ENCODE results near the gene DCP1A. TPM values are rescaled to one million over a fixed set of nuclear protein-coding genes. Genes with fewer than 3 reads are reported as not detected.

Gene DCP1A
- total RNA-seq, 3 donors from 2014 or later: 53.6 to 62.8 (median 61.5) TPM

DNA sequence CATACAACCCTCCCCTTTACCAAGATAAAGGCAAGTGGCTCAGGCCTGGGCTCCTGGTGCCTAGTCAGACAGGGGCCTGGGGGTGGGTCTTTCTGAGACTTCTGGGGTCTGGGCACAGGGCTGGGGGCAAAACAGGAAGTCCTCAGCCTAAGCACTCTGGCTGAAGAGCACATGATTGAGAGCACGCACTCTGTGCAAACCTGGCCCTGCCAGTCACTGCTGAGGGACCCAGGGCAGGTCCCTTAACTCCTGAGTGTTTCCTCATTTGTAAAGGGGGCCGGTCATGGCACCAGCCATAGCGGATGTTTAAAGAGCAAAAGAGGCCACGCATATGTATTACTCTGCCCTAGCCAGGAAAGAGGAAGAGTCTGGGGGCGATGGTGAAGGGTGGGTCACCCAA, 107.5 kb downstream of the DCP1A start:
- Mint-ChIP-seq H3K9me3 (no peaks in the 10 kb centered on the region), H3K36me3 (ENCODE audit: insufficient read depth) (peaks cover 15% of the 10 kb centered on the region), H3K4me1 (ENCODE audit: low read depth) (peaks cover 3% of the 10 kb centered on the region), H3K27me3 (ENCODE audit: low read depth) (no peaks in the 10 kb centered on the region), H3K4me3 (no peak overlapping the region)
- ATAC-seq (no peak), DNase-seq (no peak)

GRCh38 chr3:53238886-53239285, 108.5 kb downstream of the DCP1A start:
- no peak for DNase-seq
- Mint-ChIP-seq H3K4me3 (no peak overlapping the region), H3K9me3 (no peaks in the 10 kb centered on the region), H3K27me3 (ENCODE audit: low read depth) (no peaks in the 10 kb centered on the region), H3K4me1 (ENCODE audit: low read depth) (peaks cover 3% of the 10 kb centered on the region), H3K36me3 (ENCODE audit: insufficient read depth) (peaks cover 15% of the 10 kb centered on the region)
- ATAC-seq: no peak

GRCh38 chr3:53238051-53238850, 109.1 kb downstream of the DCP1A start:
- Mint-ChIP-seq H3K36me3 (ENCODE audit: insufficient read depth) (peaks cover 16% of the 10 kb centered on the region), H3K4me1 (ENCODE audit: low read depth) (no peaks in the 10 kb centered on the region), H3K4me3 (no peak overlapping the region), H3K27me3 (ENCODE audit: low read depth) (no peaks in the 10 kb centered on the region), H3K9me3 (no peaks in the 10 kb centered on the region)
- ATAC-seq: no peak
- no peak for DNase-seq

DNA sequence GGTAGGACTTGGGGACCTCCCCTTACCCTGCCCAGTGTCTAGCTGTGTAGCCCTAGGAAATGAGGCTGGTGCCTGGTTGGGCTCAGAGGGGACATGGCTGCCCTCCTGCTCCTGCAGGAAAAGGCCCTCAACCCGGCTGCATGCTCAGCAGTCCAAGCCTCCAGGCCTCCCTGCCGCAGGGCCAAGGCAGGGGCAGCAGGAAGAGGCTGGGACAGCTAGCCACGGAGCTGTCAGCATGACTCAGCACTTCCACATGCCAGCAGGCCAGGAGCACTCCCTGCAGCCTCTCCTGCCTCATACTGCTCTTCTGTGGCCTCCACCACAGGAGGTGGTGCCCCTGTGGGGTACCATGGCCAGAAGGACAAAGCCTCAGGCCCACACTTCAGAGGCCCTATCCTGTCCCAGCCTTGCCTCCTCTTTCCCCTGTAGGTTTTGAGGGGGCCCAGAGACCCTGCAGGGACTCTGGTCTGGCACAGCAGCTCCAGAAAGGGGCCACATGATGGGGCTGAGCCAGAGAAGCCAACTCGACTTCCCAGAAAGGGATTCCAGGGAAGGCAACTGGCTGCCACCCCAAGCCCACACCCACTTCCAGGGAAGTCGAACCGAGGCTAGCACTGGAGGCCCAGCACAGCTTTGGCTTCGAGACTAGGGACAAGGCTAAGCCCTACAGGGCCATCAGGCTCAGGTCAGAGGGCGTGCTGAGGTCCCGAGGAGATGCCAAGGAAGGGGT, 111.1 kb downstream of the DCP1A start:
- H3K4me1 Mint-ChIP-seq (ENCODE audit: low read depth): no peaks in the 10 kb centered on the region
- no peak overlapping the region for H3K4me3 Mint-ChIP-seq
- no peaks in the 10 kb centered on the region for H3K27me3 Mint-ChIP-seq (ENCODE audit: low read depth)
- DNase-seq (no peak), ATAC-seq (no peak)
- peaks cover 18% of the 10 kb centered on the region for H3K36me3 Mint-ChIP-seq (ENCODE audit: insufficient read depth)
- no peaks in the 10 kb centered on the region for H3K9me3 Mint-ChIP-seq

DNA sequence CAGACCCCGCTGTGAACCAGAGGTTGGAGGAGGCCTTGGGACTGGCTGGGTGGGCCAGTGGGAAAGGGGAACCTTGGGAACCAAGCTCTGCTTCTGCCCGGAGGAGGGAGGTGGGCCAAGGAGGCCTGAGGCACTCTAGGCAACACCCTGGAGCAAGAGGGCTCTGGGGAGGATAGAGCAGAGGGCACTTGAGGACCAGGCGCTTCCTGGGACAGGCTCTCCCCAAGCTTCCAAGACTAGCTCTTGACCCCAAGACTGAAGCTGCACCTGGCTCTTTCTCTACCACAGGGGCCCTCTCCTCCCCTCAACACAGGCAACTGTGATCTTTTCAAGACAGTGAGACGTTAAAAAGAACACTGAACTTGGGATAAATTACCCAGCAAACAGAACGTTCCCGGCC, 111.8 kb downstream of the DCP1A start:
- no peaks in the 10 kb centered on the region for H3K27me3 Mint-ChIP-seq (ENCODE audit: low read depth)
- no peaks in the 10 kb centered on the region for H3K4me1 Mint-ChIP-seq (ENCODE audit: low read depth)
- peaks cover 19% of the 10 kb centered on the region for H3K36me3 Mint-ChIP-seq (ENCODE audit: insufficient read depth)
- no peaks in the 10 kb centered on the region for H3K9me3 Mint-ChIP-seq
- no peak overlapping the region for H3K4me3 Mint-ChIP-seq
- ATAC-seq (no peak), DNase-seq (no peak)

- H3K36me3 Mint-ChIP-seq (ENCODE audit: insufficient read depth): peaks cover 18% of the 10 kb centered on the region
- H3K9me3 Mint-ChIP-seq: no peaks in the 10 kb centered on the region
- H3K27me3 Mint-ChIP-seq (ENCODE audit: low read depth): no peaks in the 10 kb centered on the region
- no peak for DNase-seq
- ATAC-seq: no peak
- H3K4me3 Mint-ChIP-seq: no peak overlapping the region
- H3K4me1 Mint-ChIP-seq (ENCODE audit: low read depth): no peaks in the 10 kb centered on the region
Observed at GRCh38 chr3:53234841-53235232, 112.5 kb downstream of the DCP1A start.

DNA sequence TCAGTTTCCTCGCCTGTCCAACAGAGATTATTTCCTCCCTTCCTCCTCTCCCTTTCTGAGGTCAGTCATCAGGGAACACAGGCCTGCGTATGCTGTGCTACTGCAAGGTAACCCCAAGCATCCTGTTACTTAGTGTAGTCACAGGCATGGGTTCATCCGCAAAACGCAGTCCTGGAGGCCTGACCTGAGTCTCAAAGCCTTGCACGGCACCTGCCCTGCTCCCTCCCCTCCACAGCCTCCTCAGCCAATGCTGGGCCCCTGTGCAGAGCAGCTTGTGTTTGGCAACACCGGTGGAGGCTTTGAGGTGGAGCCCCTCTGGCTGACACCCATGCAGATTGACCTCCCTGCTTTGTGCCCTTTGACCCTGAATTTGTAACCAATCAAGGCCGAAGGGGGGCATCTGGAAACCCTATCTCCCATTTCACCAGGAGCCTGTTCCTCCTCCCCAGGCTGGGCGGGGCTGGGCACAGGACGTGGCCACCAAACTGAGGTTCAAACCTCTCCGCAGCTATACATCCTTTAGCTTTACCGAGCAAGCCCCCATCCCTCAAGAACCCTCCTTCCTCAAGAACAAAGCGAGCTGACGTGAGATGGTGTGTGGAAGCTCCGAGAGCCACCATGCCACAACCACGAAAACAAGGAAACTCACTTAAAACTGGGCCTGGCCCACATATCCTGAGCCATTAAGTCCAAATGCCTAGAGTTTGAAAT, 113.1 kb downstream of the DCP1A start:
- no peak overlapping the region for H3K4me3 Mint-ChIP-seq
- DNase-seq (no peak), ATAC-seq (no peak)
- no peaks in the 10 kb centered on the region for H3K4me1 Mint-ChIP-seq (ENCODE audit: low read depth)
- no peaks in the 10 kb centered on the region for H3K27me3 Mint-ChIP-seq (ENCODE audit: low read depth)
- H3K9me3 Mint-ChIP-seq: no peaks in the 10 kb centered on the region
- peaks cover 14% of the 10 kb centered on the region for H3K36me3 Mint-ChIP-seq (ENCODE audit: insufficient read depth)

Other genes with a start within 250 kb of the DCP1A start
- 10 to 100 TPM; 43.6 to 45.1 (median 44.3) TPM for gene RFT1, start 217.1 kb downstream of the DCP1A start, total RNA-seq
- gene PRKCD, start 186.3 kb downstream of the DCP1A start, total RNA-seq: 10 to 100 TPM; 15.7 to 24.3 (median 19.1) TPM
- gene TKT, start 91.5 kb downstream of the DCP1A start, total RNA-seq: 100 to 1,000 TPM; 287 to 334 (median 331) TPM
- under 1 TPM; 0.18 to 0.52 (median 0.51) TPM for gene CACNA1D, start 147.1 kb upstream of the DCP1A start, total RNA-seq

Data from activated T-cell treated with anti-CD3 and anti-CD28 coated beads, Interleukin-2, amount 50 U/mL, for 4 hours (primary cell).